ENCODE measurements around the gene CRKL. TPM values are rescaled to one million over a fixed set of nuclear protein-coding genes. Genes with fewer than 3 reads are reported as not detected.
"Not testable (repeated sequence)": the region's sequence is repeated elsewhere in the genome, so short reads cannot be mapped to it uniquely, and the experiment has no call there.

Gene CRKL, protein sequence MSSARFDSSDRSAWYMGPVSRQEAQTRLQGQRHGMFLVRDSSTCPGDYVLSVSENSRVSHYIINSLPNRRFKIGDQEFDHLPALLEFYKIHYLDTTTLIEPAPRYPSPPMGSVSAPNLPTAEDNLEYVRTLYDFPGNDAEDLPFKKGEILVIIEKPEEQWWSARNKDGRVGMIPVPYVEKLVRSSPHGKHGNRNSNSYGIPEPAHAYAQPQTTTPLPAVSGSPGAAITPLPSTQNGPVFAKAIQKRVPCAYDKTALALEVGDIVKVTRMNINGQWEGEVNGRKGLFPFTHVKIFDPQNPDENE
- polyA plus RNA-seq (ENCODE audit: insufficient read length in 4 of 4), result 10 to 100 TPM; 57.0 to 66.0 (median 61.4) TPM

DNA sequence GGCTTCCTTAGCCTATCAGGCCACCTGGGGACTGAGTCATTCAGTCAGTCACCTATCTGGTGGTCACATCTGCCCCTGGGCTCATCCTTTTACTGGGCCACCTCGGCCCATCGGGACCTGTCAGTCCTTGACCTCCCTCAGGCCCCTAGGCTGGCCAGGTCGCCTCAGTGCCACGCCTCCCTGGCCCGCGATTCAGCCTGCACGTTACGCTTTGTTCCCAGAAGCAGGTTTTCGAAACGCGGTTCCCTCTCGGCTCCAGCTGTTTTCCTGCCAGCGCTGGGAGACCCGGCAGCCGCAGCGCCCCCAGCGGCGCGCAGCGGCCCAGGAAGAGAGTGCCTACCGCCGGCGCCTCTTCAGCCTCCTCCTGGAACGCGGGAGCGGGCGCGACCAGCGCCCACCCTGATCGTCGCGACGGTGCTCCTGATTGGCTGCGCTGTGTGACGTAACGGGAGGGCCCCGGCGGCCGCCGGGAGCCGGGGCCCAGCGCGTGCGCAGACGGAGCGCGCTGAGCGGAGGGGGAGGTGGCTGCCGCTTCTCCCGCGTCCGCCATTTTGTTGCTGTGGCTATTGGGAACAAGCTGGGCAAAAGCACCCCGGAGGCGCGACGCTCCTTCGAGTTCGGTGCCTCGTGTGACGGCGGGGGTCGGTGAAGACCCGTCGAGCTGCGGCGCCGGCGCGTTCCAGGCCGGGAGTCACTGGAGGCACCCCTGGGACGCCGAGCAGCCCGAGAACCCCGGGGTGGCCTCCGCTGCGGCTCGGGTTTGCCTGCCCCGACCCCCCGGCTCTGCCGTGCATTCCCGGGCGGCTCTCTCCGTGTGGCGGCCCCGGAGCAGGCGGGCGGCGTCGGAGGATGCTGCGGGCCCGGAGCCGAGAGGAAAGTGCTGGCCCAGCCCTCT, at the start of gene CRKL:
CRKL (plus strand) TSS at position 492 of the 895 bp plus-strand sequence. CDS start 528 bp downstream, outside the sequence.
- peak; percentile 89 to 96 (median 96) for DNase-seq (ENCODE audit: low read depth in 4 of 4, low spot score in 2 of 4)

GRCh38 chr22:20868025-20868962, 48.9 kb upstream of the CRKL start:
- DNase-seq (ENCODE audit: low read depth in 4 of 4, low spot score in 2 of 4), result no peak

DNA sequence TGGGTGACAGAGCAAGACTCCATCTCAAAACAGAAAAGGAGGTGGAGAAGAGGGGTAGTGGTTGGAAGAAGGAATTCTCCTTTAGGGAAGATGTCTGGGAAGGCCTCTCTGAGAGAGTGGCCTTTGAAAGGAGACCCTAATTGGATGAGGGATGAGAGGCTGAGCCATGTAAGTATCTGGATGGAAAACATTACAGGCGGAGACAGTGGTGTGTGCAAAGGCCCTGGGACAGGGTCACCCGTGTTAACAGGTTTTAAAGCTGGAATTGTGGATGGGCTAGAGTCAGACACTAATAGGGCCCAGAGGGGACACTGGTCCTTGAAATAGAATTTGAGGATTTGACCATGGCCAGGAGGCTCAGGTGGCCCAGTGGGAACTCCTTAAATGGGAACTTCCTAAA, 48.0 kb upstream of the CRKL start:
- no peak for DNase-seq (ENCODE audit: low read depth in 4 of 4, low spot score in 2 of 4)

GRCh38 chr22:20873214-20873613, 44.0 kb upstream of the CRKL start:
- DNase-seq (ENCODE audit: low read depth in 4 of 4, low spot score in 2 of 4), result no peak

- no peak for DNase-seq (ENCODE audit: low read depth in 4 of 4, low spot score in 2 of 4)
Measured at GRCh38 chr22:20875296-20875695, 41.9 kb upstream of the CRKL start.

DNA sequence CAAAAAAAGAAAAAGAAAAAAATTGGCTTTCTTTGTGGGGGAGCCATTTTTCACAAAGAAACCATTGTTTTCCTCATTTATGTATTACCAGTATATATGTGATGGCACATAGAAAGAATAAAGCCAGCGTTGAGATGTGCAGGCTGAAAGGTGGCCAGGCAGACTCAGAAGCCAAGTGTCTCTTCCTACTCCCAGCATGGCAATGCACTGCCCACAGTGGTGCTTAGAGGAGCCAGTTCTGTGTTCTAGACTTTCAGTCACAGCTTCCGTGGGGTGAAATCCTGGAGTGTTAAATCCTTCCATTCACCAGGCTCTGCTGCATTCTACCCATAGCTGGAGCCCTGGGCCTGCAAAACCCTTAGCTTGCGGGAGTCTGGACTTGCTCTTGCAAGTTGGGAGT, 39.5 kb upstream of the CRKL start:
- DNase-seq (ENCODE audit: low read depth in 4 of 4, low spot score in 2 of 4), result no peak

DNA sequence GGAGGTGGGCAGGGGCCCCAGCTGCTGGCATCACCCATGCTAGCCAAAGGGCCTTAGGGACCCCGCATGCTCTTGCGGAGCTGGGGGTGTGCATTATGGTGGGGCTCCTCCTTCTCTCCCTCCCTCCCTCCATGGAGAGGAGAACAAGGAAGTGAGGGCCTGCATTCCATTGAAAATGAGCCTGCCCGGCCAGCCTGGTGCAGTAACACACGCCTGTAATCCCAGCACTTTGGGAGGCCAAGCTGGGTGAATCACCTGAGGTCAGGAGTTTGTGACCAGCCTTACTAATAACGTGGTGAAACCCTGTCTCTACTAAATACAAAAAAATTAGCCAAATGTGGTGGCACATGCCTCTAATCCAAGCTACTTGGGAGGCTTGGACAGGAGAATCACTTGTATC, 36.0 kb upstream of the CRKL start:
- DNase-seq (ENCODE audit: low read depth in 4 of 4, low spot score in 2 of 4), result no peak

- DNase-seq (ENCODE audit: low read depth in 4 of 4, low spot score in 2 of 4), result no peak
Measured at GRCh38 chr22:20881869-20882815, 35.1 kb upstream of the CRKL start.

GRCh38 chr22:20882855-20883254, 34.4 kb upstream of the CRKL start:
- DNase-seq (ENCODE audit: low read depth in 4 of 4, low spot score in 2 of 4), result no peak

- DNase-seq (ENCODE audit: low read depth in 4 of 4, low spot score in 2 of 4), result no peak
Measured at GRCh38 chr22:20884454-20884853, 32.8 kb upstream of the CRKL start.

- no peak for DNase-seq (ENCODE audit: low read depth in 4 of 4, low spot score in 2 of 4)
Measured at GRCh38 chr22:20885017-20885556, 32.1 kb upstream of the CRKL start.

DNA sequence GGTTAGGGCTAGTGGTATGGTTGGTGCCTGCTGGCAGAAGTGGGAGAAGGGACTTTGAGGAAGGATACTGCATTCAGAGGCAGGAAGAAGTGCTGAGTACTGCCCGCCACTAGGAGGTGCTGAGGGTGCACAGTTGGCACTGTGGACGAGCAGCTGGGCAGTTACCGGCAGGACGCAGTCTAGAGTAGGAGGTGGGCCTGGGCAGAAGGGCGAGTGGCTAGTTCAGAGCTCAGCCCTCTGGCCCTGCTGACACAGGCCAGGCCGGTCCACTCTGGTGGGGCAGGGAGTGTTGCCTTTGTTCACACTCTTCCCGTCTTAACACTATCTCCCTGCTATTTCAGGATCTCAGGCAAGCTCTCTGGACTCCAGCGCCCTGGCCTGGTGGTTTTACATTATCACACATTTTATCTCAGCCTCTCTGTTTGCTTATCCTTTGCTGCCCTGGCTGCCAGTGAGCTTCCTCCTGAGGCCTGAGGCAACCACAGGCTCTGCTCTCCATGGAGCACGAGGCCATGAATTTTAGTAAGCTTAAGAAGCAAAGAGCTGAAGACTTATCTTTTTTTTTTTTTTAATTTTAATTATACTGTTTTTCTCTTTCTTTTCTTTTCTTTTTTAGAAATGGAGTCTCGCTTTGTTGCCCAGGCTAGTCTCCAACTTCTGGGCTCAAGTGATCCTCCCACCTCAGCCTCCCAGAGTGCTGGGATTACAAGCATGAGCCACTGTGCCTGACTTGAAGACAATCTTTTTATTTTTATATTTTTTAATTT, 31.5 kb upstream of the CRKL start:
- peak in 1 of 4 donors; percentile 48 for DNase-seq (ENCODE audit: low read depth in 4 of 4, low spot score in 2 of 4)

GRCh38 chr22:20887375-20887774, 29.8 kb upstream of the CRKL start:
- DNase-seq (ENCODE audit: low read depth in 4 of 4, low spot score in 2 of 4), result no peak

DNA sequence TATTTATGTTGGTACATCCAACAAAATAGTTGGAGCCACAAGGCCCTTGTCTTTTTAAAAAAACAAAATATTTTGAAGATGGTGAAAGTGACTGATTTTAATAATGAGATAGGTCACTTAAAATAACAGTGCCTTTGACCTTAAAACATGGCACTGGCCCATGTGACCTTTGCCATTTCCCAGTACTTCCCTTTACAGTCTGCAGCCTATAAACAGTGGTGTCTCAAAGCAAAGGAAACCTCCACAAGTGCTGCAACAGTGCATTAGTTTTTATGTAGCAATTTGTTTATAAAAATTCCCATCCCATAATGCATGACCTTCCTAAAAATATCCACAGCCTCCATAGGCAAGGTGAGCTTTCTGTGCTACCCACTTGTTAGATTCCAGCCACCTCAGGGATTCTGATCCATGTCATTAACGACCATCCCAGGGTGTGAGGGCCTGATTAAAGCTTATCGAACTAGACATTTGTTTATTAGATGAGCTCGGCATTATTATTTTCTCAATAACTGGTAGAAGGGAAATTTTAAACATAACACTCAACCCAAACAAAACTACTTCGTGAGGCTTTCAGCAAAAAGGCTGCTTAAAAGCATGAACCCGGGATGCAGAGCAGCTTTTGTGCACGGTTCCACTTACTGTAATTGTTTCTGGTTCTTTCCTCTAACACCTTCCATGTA, 28.0 kb upstream of the CRKL start:
- no peak for DNase-seq (ENCODE audit: low read depth in 4 of 4, low spot score in 2 of 4)

- no peak for DNase-seq (ENCODE audit: low read depth in 4 of 4, low spot score in 2 of 4)
Measured at GRCh38 chr22:20889904-20890540, 27.2 kb upstream of the CRKL start.

GRCh38 chr22:20890975-20891374, 26.2 kb upstream of the CRKL start:
- no peak for DNase-seq (ENCODE audit: low read depth in 4 of 4, low spot score in 2 of 4)

DNA sequence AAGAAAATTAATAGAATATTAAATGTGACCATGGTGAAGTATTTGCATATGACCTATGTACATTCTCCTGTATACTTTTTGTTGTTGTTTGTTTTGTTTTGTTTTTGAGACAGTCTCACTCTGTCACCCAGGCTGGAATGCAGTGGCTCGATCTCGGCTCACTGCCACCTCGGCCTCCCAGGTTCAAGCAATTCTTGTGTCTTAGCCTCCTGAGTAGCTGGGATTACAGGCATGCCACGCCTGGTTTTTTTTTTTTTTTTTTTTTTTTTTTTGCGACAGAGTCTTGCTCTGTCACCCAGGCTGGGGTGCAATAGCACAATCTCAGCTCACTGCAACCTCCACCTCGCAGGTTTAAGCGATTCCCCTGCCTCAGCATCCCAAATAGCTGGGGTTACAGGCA, 19.5 kb upstream of the CRKL start:
- not testable (repeated sequence) for DNase-seq (ENCODE audit: low read depth in 4 of 4, low spot score in 2 of 4)
